NCI-H460 (cell line): Measurements from ENCODE around the gene POLD3. TPM values are rescaled to one million over a fixed set of nuclear protein-coding genes. Genes with fewer than 3 reads are reported as not detected.
"Not testable (repeated sequence)": the region's sequence is repeated elsewhere in the genome, so short reads cannot be mapped to it uniquely, and the experiment has no call there.

Experiments
- DNase-seq: peaks from one replicate; pipeline ENCODE4 v3.0.0-alpha.2; 2016; ENCODE audit warnings: low read depth; ENCODE audit errors: extremely low read depth
- total RNA-seq: library from RNA; depleted of rRNA; stranded (reverse); fragments of >200 nt; shearing (Covaris generic); gene quantifications from 2 replicates; pipeline ENCODE4 v1.2.3, GENCODE V29; 2014

Gene POLD3
- total RNA-seq, 1 experiment from 2014 or later: 10.6 TPM

DNA sequence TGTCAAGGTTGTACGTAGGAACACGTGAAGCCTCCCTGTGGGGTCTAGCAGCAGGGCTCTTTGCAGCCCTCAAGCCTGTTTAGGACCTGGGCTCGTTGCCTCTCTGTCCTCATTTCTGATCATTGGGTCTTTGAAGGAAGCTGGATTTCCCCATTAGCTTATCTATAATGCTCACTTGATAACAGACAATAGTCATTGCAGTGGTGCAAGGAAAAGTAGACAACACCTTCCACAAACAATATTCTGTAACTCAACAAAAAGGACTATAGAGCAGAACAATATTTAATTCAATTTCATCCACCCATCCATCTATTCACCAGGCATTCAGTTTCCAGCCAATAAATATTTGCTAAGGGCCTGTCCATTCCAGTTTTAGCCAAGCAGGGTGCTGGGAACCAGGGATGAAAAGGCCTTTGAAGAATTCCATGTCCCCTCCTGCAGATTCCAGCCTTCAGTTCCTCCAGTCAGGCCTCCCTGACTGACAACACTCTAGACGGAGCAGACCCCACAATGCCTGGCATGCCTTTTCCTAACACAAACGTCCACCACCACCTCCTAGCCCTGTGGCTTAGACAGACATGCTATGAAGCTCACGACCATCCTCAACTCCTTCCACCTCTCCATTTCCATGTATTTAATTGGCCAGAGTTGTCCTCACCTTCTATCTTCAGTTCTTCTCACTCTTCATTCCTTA, 12.7 kb upstream of the POLD3 start:
- DNase-seq: no peak

GRCh38 chr11:74581954-74582547, 10.3 kb upstream of the POLD3 start:
- DNase-seq: no peak

DNA sequence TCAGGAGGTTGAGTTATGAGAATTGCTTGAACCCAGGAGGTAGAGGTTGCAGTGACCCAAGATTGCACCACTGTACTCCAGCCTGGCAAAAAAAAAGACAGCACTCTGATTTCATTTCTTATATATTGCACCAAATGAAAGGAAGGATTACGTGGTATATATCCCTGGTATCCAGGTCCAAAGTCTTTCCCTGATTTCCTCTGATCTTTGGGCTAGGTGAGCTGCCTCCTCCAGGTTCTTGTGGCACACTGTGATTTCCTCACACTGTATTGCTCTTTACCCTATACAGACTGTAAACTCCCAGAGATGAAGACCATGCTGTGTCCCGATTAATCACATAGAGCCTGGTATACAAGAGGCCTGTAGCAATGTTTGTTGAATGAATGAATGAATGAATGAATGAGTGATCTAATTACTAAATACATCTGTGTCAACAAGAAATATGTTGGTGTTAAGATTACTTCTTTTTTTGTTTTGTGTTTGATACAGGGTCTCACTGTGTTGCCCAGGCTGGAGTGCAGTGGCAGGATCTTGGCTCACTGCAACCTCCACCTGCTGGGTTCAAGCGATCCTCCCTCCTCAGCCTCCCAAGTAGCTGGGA, 9.3 kb upstream of the POLD3 start:
- DNase-seq: no peak

DNA sequence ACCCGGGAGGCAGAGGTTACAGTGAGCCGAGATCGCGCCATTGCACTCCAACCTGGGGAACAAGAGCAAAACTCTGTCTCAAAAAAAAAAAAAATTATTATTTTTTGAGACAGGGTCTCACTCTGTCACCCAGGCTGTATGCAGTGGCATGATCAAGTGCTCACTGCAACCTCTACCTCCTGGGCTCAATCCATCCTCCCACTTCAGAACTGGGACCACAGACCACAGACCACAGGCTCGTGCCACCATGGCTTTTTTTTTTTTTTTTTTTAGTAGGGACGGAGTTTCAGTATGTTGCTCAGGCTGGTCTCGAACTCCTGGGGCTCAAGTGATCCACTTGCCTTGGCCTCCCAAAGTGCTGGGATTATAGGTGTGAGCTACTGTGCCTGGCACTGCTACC, 1.9 kb upstream of the POLD3 start:
- not testable (repeated sequence) for DNase-seq

- no peak for DNase-seq
Observed at GRCh38 chr11:74592063-74592440, 330 bp upstream of the POLD3 start.

DNA sequence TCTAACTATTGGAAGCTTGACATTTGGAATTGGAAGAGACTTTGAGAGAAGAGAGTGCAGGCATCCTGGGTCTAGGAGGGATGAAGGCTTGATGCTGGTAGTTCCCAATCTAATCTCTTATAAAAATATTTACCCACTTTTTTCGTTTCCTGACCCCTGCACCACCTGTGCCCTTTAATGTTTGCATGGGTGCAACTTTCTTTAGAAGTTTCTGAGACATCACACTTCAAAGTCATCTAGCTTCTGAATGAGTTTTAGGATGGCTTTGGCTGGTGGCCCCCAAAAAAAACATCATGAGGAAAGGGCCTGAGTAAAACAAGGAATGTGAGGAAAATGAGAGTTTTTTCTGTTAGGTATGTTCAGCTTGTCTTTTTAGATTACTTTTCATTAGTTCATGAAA, 1.1 kb downstream of the POLD3 start:
- DNase-seq: no peak

GRCh38 chr11:74602637-74603556, 10.5 kb downstream of the POLD3 start:
- no peak for DNase-seq

- DNase-seq: no peak
Observed at GRCh38 chr11:74603845-74604244, 11.5 kb downstream of the POLD3 start.

DNA sequence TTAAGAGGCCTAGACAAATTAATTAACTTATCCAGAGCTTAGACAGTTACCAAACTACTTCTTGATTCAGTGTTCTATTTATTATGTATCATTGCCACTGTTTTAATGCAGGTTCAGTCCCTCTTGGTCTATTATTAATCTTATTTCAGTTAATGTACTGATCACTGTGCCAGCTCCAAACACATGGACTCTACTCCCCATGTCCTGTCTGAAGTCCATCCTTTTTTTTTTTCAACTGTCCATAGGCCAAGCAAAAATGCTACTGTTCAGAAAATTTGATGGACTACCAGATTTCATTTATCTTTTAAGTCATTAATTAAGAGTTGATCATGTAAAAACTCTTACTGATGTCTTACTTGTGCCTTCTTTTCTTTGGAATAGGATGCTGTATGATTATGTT, 11.9 kb downstream of the POLD3 start:
- no peak for DNase-seq

DNA sequence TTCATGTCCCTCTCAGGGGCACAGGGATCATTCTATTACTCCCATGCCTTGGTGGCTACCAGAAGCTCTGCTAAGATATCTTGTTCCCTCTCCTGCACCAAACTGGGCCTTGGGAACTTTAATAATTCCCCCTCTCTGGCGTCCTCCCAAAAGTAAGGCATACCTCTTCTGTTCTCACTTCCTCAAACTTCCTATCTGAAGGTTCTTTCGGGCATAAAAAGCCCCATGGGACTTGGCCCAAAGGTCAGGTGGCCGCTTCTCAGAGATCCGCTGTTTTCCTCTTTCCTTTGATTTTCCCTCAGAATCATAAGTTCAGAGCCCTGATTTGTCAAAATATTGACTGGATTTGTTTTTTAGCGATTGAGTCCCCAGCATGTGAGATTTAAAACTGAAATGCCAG, 13.0 kb downstream of the POLD3 start:
- DNase-seq: no peak

DNA sequence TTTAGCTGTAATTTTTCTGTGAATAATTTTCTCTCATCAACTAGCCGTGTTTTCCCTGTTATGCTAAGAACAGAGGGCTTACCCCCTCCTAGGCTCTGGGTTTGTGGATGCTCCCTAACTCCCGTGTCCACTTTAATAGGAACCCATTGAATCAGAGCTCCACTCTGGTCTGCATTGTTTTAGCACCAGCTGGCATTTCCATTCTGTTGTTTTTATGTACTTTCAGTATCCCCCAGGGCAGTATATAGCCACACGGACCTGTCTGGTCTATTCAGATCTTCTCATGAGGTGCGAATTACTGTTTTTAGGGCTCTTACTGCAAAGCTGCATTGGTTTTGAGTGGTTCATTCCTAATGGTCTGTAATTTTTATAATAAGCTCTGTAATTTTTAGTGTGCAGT, 16.0 kb downstream of the POLD3 start:
- DNase-seq: no peak

- DNase-seq: peak; percentile 55
Observed at GRCh38 chr11:74611369-74611861, 19.0 kb downstream of the POLD3 start.

GRCh38 chr11:74612877-74613276, 20.5 kb downstream of the POLD3 start:
- no peak for DNase-seq

DNA sequence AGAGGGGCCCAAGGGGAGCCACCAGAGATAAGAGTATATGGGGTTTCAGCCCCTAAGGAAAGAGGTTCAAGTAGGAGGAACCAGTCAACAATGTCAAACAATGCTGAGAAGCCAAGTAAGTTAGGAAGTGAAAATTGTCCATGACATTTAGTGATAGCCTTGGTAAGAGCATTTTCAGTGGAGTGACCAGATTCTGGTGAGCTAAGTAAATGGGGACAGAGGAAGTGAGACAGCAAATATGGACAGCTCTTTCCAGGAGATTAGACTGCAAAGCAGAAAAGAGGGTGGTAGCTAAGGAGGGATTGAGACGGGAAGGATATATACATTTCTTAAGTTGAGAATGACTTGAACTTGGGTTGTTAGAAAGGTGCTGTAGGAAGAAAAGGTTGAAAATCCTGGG, 22.9 kb downstream of the POLD3 start:
- DNase-seq: no peak

DNA sequence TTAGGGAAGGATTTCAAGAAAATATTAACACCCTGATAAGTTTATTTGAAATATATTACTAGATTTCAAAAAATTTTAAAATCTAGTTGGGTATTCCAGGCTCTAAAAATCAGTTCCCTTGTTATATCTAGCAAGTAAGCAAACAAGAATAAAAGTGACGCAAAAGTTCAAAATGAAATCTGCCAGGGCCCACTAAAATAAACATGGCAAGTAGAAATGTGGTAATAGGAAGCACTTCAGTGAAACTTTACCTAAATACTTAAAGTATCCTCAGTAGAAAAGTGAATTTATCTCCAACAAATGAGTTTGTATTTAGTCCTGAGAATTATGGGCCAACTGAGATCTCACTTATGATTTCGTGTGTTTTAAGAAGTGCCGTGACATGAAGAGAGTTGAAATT, 23.6 kb downstream of the POLD3 start:
- no peak for DNase-seq

GRCh38 chr11:74620531-74620930, 28.1 kb downstream of the POLD3 start:
- DNase-seq: no peak

- no peak for DNase-seq
Observed at GRCh38 chr11:74626130-74626529, 33.7 kb downstream of the POLD3 start.

DNA sequence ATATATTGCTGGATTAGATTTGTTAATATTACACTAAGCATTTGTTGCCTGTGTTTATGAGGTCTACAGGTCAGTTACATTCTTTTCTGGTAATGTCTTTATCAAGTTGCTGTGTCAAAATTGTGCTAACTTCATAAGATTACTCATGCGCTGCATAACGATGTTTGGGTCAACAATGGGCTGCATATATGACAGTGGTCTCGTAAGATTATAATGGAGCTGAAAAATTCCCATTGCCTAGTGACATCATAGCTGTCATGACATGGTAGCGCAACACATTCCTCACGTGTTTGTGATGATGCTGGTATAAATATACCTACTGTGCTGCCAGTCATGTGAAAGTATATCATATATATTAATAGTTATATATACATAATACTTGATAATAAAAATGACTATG, 34.2 kb downstream of the POLD3 start:
- DNase-seq: no peak

DNA sequence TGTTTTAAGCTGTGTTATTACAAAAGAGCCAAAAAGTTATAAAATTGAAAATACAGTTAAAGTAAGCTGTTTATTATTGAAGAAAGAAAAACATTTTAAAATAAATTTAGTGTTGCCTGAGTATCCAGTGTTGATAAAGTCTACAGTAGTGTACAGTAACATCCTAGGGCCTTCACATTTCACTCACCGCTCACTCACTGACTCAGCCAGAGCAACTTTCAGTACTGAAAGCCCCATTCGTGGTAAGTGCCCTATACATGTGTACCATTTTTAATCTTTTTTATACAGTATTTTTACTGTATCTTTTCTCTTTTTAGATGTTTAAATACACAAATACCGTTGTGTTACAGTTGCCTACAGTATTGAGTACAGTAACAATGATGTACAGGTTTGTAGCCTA, 35.0 kb downstream of the POLD3 start:
- DNase-seq: no peak

DNA sequence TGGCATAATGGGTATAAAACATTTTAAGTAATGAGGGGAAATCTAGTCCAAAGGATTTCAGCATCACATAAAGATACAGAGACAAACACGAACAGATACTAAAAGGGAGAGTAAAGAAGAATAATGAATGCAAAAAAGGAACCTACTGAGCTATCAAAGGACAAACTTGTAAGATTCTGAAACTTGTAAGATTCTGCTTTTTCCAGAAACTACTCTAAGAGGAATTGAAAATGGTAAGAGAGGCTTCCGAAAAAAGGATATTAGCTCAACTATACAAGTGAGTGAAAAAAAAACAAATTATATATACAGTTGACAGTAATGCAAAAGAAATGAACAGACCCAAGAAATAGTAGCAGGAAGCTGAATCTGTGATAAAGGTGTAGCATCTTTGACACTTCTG, 37.7 kb downstream of the POLD3 start:
- no peak for DNase-seq
